Kidney epithelial cell (primary cell): ENCODE results near the gene SUMF1. TPM values are rescaled to one million over a fixed set of nuclear protein-coding genes. Genes with fewer than 3 reads are reported as not detected.

ENCODE experiments used
- DNase-seq: peaks from one replicate; pipeline ENCODE4 v3.0.0-alpha.2; 2010; ENCODE audit warnings: low read depth
- H3K27me3 ChIP-seq: 2 replicates; pipeline ENCODE4 v1.6.0; 2011; ENCODE audit warnings: low read length; ENCODE audit not compliant: control insufficient read depth, insufficient read depth
- H3K36me3 ChIP-seq: 2 replicates; pipeline ENCODE4 v1.5.1; 2011; ENCODE audit warnings: low read length; ENCODE audit not compliant: control insufficient read depth, insufficient read depth
- H3K4me3 ChIP-seq: 2 replicates; pipeline ENCODE4 v1.5.1; 2011; ENCODE audit warnings: low read depth, mild to moderate bottlenecking, control low read depth, low read length
- total RNA-seq: library from RNA; depleted of rRNA; stranded (reverse); fragments of >200 nt; gene quantifications from 2 replicates; pipeline ENCODE4 v1.2.3, GENCODE V29; 2015
- TF ChIP-seq, protein P1 (sequence below): IDR thresholded peaks from 2 replicates; pipeline ENCODE4 v1.5.1; 2011; ENCODE audit warnings: mild to moderate bottlenecking, moderate library complexity, low read length, control low read depth, inconsistent platforms; ENCODE audit not compliant: insufficient read depth, poor library complexity, severe bottlenecking

Gene SUMF1
- total RNA-seq, 1 donor from 2014 or later = 48.0 TPM

GRCh38 chr3:4501437-4501836 is 34.4 kb upstream of the SUMF1 start:
- H3K36me3 ChIP-seq = no peaks in the 10 kb centered on the region
- TF ChIP-seq, protein P1, sequence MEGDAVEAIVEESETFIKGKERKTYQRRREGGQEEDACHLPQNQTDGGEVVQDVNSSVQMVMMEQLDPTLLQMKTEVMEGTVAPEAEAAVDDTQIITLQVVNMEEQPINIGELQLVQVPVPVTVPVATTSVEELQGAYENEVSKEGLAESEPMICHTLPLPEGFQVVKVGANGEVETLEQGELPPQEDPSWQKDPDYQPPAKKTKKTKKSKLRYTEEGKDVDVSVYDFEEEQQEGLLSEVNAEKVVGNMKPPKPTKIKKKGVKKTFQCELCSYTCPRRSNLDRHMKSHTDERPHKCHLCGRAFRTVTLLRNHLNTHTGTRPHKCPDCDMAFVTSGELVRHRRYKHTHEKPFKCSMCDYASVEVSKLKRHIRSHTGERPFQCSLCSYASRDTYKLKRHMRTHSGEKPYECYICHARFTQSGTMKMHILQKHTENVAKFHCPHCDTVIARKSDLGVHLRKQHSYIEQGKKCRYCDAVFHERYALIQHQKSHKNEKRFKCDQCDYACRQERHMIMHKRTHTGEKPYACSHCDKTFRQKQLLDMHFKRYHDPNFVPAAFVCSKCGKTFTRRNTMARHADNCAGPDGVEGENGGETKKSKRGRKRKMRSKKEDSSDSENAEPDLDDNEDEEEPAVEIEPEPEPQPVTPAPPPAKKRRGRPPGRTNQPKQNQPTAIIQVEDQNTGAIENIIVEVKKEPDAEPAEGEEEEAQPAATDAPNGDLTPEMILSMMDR = no peak
- no peak overlapping the region for H3K4me3 ChIP-seq
- no peak for DNase-seq
- H3K27me3 ChIP-seq = no peaks in the 10 kb centered on the region

DNA sequence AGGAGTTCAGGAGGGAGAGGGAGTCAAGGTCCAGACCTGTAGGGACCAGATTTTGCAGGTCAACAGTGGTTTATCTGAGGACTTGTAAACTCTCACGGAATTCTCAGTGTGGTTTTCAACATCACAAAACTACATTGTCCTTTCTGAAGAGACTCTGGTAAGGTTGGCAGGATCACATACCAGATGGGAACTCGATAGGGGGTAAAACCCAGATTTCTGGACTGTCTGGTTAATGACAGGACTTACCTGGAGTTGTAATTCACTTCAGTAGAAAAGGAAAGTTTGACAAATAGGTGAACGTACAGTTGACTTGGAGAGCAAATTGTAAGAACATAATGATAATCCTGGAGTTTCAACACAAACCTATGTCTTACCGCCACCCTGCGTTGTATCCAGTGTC is 31.4 kb upstream of the SUMF1 start:
- TF ChIP-seq, protein P1 = no peak
- H3K4me3 ChIP-seq = no peak overlapping the region
- DNase-seq = no peak

GRCh38 chr3:4497843-4498324 is 30.8 kb upstream of the SUMF1 start:
- no peaks in the 10 kb centered on the region for H3K27me3 ChIP-seq
- TF ChIP-seq, protein P1 = no peak
- no peak for DNase-seq
- H3K4me3 ChIP-seq = no peak overlapping the region
- H3K36me3 ChIP-seq = no peaks in the 10 kb centered on the region

More for the DNA sequence above, 31.4 kb upstream of the SUMF1 start:
- no peaks in the 10 kb centered on the region for H3K27me3 ChIP-seq
- H3K36me3 ChIP-seq = no peaks in the 10 kb centered on the region

GRCh38 chr3:4497005-4497692 is 30.1 kb upstream of the SUMF1 start:
- no peak for DNase-seq
- Histone ChIP-seq H3K4me3 (no peak overlapping the region), H3K27me3 (no peaks in the 10 kb centered on the region), H3K36me3 (no peaks in the 10 kb centered on the region)
- TF ChIP-seq, protein P1 = no peak

DNA sequence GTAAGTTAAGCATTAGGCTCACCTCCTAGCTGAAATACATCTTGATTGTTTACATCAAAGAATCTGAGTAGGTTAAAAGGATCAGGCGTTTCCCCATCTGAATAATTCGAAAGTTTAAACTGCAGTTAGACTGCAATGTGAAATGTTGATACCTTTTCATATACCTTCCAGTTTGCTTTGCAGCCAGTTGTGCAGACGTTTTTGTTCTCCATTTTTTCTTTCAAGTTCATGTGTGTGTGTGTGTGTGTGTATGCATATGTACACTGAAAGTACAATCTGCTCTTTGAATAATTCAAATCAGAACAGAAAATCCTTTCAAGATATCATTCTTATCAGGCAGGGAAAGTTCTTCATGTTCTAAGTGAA is 29.0 kb upstream of the SUMF1 start:
- no peaks in the 10 kb centered on the region for H3K36me3 ChIP-seq
- H3K27me3 ChIP-seq = no peaks in the 10 kb centered on the region
- H3K4me3 ChIP-seq = no peak overlapping the region
- DNase-seq = no peak
- TF ChIP-seq, protein P1 = no peak
